Cerebellar nuclear complex (tissue), 1 donor: ENCODE data around the gene HTR2A.

Source experiments
- DNase-seq, 2 experiments: peaks; one replicate each; lab custom pipeline; 2025; lab: John Stamatoyannopoulos, UW

HTR2A gene

DNA sequence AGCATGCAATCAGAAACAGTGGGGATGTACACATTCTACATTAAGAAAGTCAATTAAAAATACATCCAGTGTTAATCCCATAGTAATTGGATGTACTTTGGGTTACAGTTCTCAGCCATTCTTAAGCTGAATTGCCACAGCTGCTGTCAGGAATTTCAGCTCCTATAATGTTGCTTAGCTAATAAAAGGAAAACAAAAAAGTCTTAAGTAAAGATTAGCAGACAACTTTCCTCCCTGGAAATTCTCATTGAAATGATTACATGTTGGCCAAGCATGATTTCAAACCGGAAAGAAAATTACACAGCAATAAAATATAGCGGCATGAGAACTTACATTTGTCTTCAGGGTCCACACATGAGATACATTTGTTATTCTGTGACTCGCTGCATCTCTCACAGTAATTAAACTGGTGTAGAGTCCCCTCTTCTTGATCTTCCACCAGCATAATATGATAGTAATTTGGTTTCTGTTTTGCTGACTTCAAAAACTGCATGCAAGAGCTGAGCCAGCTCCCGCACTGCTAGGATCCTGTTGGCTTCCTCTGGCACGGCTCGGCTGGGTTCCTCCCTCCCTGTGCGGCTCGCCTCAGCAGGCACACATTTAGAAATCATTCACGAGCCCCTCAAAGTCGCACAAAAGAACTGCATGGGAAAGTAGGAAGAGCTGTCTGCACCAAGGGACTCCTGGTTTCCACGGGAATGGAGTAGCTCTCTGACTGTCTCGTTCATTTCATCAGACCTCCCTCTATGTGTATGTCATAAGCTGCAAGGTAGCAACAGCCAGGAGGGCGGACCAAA, at the start of gene HTR2A:
Gene HTR2A, minus strand, starts transcription at position 713 of the 797 bp plus-strand sequence. CDS start 1,147 bp downstream, outside the sequence.
- DNase-seq, result no peak

DNA sequence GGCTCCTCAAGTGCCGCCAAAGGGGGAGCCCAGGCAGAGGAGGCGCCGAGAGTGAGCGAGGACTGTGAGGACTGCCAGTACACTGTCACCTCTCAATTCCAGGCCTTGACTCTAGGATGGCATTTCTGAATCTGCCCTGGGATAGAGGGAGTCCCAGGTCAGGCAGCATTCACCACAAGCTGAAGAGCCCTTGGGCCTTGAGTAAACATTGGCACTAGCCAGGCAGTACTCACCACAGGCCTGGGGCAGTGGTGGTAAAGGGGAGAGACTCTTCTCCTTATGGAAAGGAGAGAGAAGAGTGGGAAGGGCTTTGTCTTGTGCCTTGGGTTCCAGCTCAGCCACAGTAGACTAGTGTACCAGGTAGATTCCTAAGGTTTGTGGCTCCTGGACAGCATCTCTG, 39.7 kb upstream of the HTR2A start:
- DNase-seq, result no peak

DNA sequence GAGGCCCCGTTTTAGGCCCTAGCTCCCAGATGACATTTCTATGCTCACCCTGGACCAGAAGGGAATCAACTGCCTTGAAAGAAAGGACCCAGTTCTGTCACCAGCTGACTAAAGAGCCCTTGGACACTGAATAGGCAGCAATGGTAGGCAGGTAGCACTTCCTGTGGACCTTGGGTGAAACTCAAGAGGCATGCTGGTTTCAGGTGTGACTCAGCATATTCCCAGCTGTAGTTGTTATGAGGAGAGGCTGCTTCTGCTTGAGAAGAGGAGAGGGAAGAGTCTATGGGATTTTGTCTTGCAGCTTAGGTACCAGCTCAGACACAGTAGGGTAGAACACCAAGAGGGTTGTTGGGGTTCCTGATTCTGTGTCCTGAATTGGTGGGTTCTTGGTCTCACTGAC, 37.9 kb upstream of the HTR2A start:
- no peak for DNase-seq

DNA sequence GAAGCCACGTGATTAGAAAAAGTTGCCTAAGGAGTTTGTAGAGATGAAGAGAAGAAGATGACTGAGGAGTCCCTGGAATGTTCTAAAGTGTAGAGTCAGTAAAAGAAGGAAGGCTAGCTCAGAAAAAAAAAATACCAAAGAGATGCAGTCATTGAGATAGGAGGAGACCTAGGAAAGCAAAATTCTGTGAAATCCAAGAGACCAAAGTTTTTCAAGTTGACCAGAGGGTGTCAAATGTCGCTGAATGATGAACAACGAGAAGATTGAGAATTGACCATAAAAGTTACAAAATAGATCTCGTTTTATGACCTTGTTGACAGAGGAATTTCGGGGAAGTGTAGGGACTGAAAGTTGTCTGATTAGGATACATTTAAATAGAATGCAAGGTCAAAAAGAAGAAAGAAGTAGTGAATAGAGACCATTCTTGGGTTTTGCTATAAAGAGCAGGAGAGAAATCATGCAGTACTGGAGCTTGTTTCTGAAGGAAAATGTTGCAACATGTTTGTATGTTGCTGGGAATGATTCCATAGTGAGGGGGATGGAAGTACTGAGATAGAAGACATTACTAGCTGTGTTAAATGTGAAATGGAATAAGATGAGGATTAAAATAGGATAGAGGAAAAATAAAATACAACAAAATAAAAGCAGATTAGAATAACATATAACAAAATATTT, 30.2 kb upstream of the HTR2A start:
- no peak for DNase-seq

DNA sequence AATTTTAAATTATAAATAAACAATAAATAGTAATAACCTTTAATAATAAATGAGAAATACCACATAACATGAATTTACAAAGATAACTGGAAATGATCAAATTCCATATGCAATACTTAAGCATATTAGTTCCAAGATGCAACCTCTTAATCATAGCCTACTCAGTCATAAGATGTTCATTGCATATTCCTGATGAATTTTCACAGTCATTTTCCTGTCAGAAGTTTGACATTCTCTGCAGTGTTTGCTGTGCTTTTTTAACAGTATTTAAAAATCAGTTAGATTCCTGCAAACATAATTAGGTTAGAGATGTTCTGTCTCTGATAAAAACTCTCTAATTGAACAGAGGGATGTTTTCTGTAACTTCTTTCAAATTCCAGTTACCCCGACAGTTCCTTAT, 28.6 kb upstream of the HTR2A start:
- no peak for DNase-seq

DNA sequence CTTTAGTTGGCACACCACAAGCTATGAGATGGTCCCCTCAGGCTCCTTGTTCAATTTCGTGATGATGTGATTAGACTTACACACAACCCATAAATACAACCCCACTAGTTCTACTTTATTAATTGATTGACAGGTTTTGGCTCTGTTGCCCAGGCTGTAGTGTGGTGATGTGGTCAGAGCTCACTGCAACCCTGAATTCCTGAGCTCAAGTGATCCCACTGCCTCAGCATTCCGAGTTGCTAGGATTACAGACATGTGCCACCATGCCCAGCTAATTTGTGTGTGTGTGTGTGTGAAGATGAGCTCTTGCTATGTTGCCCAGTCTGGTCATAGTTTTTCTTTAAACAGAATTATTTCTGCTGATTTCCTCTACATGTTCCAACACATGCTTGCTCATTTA, 17.5 kb upstream of the HTR2A start:
- DNase-seq, result no peak

DNA sequence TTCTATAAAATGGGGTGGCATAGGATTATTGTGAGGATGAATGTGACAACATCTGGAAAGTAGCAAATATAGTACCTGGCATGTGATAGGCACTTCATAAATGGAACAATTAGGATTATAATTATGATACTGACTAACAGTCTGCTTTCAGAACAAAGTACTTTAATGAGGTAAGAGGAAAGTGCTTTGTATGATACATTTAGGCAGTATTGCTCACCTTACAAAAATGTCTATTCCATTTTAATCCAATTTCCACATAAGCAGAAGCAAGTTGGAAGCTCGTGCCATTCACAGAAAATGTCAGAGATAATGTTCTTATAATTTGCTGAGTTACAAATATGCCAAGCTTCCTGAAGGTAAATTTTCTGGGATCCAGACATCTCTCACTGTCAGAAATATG, 16.9 kb upstream of the HTR2A start:
- DNase-seq, result no peak

DNA sequence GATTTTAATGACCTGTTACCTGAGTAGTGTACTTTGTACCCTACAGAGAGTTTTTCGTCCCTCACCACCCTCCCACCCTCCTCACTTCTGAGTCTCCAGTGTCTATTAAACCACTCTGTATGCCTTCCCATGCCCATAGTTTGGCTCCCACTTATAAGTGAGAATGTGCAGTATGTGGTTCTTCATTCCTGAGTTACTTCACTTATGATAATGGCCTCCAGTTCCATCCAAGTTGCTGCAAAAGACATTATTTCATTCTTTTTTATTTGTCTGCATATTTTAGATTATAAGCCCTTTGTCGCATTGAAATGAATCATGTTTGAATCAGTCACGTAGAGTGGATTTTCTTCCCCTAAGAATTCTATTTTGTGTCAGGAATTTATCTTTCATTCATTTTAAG, 12.2 kb upstream of the HTR2A start:
- no peak for DNase-seq

DNA sequence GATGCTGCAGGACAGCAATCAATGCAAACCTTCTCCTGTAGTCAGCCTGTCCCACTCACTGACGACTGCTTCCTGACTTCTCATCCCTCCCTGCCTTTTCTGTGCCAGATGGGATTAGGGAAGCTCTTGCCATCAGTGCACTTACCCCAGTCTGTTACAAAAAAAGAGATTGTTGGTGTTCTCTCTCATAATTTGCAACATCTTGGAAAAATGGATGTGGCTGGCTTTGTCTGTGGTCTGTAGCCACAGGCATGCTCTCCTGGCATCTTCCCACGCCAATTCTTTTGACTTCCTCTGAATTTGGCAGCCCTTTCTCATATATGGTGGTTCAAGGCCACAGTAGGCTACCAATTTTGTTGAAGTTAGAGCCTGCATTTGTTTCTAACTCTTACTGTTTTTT, 11.6 kb upstream of the HTR2A start:
- DNase-seq, result no peak

DNA sequence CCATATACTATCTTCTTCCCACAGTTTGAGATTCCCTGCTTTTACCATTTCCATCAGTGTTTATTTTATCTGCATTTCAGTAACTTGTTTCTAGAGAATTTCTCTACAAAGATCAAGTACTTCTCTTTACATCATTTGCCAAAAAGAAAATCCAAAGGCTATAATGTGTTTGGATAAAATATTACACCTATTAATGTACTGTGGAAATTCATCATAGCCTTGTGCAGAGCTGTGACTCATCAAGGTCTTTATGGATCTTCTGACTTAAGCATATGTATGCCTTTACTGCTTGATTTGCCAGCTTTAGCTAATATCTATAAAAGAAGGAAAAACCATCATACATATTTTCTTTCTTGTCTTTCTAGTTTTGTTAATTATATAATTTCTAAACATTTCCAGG, 9.6 kb upstream of the HTR2A start:
- no peak for DNase-seq

DNA sequence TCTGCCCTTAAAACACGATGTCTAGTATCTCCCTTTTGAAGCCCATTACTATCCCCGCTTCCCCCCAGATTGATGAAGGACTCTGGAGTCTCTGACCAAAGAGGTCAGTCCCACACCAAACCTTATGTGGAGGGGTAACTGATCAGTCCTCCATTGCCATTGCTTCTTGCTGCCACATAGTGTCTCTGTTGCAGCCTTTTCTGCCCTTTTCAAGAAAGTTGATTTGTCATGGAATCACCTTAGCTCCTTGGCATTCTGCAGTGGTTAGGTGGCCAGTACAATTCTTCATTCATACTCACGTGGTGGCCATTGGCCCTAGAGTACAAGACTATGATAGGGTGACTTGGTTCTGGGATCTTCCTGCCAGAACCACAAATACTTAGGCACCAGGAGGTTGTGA, 8.4 kb upstream of the HTR2A start:
- no peak for DNase-seq

DNA sequence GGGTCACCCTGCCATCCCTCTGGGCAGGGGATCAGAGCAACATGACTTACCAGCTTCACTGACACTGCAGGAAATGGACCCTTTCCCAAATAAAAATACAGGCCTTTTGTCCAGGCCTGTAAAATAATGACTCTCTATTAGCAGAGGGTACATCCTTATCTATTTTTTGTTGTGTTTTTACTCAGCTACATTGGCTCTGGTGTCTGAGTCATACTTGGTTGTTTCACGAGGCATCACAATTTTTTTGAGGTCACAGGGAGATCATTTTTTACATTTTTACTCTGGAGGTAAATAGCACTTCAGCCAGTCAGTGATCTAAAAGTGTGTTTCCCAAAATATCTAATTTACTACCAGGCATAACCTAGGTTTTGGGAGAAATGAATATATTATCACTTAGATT, 6.9 kb upstream of the HTR2A start:
- no peak for DNase-seq

DNA sequence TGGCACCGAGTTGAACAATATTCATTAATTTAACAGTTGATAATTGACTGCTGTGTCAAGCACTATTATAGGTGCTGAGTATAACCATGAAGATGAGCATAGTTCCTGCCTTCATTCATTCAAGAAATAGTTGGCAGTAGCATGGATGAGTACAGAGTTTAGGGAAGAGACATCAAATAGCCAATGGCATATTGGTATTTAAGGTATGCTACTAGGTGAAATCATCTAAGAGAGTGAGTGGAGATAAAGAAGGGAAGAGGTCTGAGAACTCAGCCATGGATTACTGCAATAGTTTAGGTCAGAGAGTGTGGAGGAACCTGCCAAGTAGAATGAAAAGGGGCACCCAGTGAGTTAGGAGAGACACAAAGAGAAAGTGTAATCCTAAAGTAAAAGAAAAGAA, 4.9 kb upstream of the HTR2A start:
- DNase-seq, result no peak

DNA sequence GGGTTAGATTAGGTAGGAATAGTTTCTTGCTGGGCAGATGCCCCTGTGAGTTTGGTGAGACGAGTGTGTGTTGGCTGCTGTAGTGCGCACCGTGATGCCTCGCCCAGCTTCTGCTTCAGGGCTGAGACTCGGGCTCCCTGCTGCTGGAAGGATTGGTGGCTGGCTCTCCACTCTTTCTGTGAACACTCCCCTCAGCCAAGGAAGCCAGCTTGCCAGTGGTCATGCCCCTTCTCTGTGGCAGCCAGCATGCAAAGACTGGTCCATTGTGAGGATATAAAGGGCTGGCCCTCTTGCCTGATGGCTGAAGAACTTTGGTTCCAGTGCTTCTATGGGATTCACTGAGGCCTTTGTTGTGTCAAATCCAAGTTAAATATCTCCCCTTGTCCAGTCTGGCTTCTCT, 2.9 kb upstream of the HTR2A start:
- DNase-seq, result no peak

DNA sequence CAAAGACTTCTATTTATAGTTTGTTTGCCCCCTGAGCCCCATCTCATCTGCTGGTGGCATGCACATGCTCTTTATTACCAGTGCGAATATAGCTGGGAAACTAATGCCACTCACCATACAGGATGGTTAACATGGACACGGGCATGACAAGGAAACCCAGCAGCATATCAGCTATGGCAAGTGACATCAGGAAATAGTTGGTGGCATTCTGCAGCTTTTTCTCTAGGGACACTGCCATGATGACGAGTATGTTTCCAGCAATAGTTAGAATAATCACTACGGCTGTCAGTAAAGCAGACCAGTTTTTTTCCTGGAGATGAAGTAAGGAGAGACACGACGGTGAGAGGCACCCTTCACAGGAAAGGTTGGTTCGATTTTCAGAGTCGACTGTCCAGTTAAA, 1.5 kb downstream of the HTR2A start:
- DNase-seq, result no peak

DNA sequence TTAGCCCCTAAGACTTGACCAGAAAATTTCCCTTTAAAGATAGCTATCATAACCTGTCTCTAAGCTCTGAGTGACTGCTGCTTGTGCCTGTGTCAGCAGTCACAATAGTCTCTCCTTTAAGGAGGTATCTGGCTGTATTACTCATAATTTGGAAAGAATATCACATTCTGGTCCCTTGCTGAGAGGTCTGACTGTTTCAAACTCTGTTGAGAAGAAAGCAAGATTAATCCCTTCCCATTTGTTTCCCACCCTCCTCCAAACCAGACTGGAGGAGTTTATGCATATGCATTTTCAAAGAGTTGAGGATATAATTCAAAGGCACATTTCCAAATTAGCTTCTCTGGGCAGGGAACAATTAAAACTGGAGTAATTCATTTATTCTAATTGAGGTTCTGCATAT, 2.3 kb downstream of the HTR2A start:
- no peak for DNase-seq

DNA sequence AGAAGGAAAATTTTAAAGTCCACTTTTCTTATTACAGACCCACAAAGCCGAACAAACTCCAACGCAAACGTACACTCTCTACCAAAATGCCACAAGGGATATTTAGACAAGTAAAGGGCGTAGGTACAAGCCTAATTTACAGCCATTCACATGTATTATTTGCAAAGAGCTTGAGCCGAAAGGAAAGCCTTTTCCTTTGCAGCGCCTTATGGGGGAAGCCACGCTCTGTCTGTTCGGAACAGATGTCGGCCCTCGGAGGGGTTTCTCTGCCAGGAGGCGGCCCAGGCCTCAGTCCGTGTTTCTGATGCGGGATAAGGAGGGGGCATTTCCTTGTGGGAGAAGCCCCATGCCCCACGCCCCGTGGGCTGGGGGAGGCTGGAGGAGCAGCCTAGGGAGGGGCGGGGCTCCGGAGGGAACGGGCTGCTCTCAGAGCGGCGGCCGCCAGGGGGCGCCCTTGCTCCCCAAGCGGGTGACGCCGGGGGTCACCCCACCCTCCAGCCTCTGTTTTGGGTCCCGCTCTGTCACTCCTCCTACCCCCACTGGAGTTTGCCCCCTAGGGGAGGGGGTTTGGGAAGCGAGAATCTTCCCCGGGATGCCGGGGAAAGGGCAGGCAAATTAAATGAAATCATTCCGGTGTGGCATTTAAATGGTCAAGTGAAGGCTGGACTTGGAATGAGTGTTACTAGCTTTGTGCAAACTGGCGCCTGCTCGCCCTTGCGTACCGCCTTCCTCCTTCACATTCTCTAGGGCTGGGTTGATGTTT, 2.9 kb downstream of the HTR2A start:
- DNase-seq, result no peak

DNA sequence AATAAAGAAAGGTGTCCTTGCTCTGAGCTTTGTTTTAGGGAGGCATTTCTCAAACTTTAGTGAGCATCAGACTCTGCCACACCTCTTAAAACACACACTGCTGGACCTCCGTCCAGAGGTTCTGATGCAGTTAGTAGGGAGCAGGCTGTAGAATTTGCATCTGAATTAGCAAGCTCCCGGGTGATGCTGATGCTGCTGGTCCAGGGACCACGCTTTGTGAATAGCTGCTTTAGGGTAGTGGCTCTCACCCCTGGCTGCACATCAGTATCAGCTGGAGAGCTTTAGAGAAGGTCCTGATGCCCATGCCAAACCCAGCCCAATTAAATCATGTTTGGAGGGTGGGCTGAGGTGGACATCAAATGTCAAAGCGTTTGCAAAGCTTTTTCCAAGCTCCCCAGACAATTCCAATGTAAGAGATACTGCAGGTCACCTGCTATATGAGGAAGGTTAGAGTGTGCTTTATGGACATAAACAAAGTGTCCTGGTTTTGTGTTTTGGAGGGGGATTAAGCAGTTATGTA, 3.6 kb downstream of the HTR2A start:
- DNase-seq, result no peak

DNA sequence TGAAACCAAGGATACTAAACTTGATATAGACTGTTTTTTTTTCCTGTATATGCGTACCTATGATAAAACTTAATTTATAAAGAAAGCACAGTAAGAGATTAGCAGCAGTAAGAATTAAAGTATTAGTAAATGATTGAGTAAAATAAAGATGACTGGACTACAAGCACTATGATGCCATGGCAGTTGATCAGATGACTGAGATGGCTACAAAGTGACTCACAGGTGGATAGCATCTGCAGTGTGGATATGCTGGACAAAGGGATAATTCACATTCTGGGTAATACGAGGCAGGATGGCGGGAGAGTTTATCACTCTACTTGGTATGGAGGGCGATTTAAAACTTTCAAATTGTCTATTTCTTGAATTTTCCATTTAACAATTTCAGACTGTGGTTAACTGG, 11.8 kb downstream of the HTR2A start:
- DNase-seq, result no peak

DNA sequence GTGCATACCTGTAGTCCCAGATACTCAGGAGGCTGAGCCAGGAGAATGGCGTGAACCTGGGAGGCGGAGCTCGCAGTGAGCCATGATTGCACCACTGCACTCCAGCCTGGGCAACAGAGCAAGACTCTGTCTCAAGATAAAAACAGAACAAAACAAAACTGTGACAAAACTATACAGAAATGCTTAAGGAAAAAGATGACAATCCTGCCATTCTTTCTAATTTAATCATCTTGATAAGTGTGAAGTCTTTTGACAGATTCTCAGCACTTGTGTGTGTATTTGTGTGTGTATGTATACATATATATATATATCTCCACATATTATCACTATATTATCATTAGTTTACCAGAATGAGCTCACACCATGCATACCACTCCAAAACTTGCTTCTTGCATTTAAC, 12.3 kb downstream of the HTR2A start:
- no peak for DNase-seq

DNA sequence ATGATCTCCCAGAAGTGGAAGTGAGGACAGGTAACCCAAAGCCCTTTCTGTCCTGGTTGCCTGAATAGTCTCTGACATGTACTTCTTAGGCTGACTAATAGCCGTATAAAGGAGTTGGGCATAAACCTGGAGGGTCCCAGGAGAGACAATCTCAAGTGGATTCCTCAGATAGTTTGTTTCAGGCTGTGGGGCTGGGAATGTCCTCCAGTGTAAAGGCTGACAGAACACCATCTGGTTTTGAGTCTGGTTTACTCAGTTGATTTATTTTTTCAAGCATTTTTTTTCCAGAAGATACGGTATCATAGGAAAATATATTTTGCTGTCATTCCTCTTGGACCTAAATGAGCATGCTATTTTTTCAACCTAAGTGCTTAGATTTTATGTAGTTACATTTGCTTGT, 15.2 kb downstream of the HTR2A start:
- no peak for DNase-seq

DNA sequence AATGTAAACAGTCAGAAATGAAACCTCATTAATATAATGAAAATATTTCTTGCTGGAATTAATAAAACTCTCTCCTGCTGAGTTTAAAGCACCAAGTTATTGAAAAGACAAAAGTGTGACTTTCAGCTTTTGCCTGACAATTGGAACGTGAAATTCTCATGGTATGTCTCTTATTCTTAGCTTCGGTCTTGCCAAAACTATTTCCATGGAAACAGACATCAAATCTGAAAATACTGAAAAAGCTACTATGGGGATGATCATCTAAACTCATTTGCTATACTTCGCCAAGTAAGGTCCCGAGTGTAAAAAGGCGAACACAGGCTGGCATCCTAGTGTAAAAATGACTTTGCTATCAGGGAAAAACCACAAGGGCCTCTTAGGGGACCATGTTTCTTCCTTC, 22.8 kb downstream of the HTR2A start:
- DNase-seq, result no peak

DNA sequence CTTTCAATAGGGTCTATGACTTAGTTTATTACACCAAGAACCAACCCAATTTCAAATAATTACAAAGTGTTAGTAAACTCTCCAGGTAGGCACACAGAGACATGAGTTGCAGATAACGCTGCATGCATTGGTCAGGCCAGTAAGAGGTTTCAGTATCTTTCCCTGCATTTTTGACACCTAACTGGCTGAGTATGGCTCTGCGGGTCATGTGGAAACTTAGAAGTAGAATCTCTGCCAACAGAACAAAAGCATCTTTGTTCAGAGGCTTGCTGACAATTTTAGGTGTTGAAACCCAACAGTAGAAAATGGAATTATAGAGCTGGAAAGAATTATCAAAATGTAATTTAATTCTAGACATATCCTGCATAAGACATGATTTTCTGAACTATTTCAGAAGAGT, 25.3 kb downstream of the HTR2A start:
- DNase-seq, result no peak
